Measurements from ENCODE around the gene PRM2.

- TF ChIP-seq CSDC2 (CRISPR knock-in tag; IDR thresholded peaks at IDR 0.05) (no peak), CSRNP3 (CRISPR knock-in tag; IDR thresholded peaks at IDR 0.05) (no peak), ZFP3 (CRISPR knock-in tag; IDR thresholded peaks at IDR 0.05) (no peak)
Measured at GRCh38 chr16:11258553-11259492, 17.5 kb downstream of the PRM2 start.

Measured in SK-N-SH treated with all-trans-retinoic acid at 6 μM for 48 hours (cell line).